ES-I3 (cell line): ENCODE measurements around the gene BACE1.
"Not testable (repeated sequence)": the region's sequence is repeated elsewhere in the genome, so short reads cannot be mapped to it uniquely, and the experiment has no call there.

ENCODE experiments used
- H3K36me3 ChIP-seq: 2 replicates; pipeline ENCODE4 v1.6.1; 2013; ENCODE audit warnings: mild to moderate bottlenecking, low read length, control low read depth, moderate library complexity; ENCODE audit not compliant: insufficient read depth
- H3K4me1 ChIP-seq: 2 replicates; pipeline ENCODE4 v1.6.1; 2013; ENCODE audit warnings: mild to moderate bottlenecking, control low read depth, low read length; ENCODE audit not compliant: insufficient read depth
- H3K9ac ChIP-seq: 2 replicates; pipeline ENCODE4 v1.6.1; 2013; ENCODE audit warnings: low read depth, mild to moderate bottlenecking, low read length, moderate library complexity
- H3K9me3 ChIP-seq: 2 replicates; pipeline ENCODE4 v1.6.1; 2013; ENCODE audit warnings: mild to moderate bottlenecking, low read length, moderate library complexity; ENCODE audit not compliant: control insufficient read depth, insufficient read depth

BACE1 gene

GRCh38 chr11:117278347-117278746 is 37.7 kb downstream of the BACE1 start:
- Histone ChIP-seq H3K36me3 (no peaks in the 10 kb centered on the region; the same call in 1 of the 2 replicates), H3K9ac (no peak overlapping the region), H3K9me3 (no peaks in the 10 kb centered on the region), H3K4me1 (peaks cover 14% of the 10 kb centered on the region; the same call in 1 of the 2 replicates)

DNA sequence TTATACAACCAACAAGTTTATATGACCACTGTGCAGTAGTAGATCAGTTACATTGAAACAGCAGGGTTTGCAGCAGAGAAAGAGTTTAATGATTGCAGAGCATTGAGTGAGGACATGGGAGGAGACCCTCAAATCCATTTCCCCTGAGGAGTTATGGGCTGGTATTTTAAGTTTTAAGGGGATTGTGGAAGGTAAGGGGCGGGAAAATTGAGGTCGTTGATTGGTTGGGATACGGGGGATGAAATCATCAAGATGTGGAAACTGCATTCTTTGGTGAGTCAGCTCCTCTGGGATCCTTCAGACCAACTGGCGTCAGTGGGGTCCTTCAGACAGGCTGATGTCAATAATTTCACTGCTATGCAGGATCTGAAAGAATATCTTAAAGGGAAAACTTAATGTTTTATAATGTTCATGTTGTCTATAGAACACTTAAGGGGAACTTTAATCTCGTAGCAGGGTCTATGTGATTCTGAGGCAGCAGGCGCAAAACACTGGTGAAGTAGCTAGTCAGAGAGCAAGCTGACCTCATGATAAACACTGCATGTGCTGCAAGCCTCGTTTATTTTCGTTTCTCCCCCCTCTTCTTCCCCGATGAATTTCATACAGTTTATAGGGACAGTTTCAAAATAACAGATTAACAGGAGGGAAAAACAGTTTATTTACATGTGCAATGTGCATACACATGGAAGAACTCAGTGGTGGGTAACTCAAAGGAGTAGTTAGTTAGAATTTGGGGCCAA is 42.3 kb downstream of the BACE1 start:
- Histone ChIP-seq H3K9me3 (no peaks in the 10 kb centered on the region), H3K4me1 (peaks cover 3% of the 10 kb centered on the region; the same call in 1 of the 2 replicates), H3K36me3 (no peaks in the 10 kb centered on the region), H3K9ac (no peak overlapping the region)

GRCh38 chr11:117272175-117272574 is 43.9 kb downstream of the BACE1 start:
- not testable (repeated sequence) for H3K9me3 ChIP-seq, H3K4me1 ChIP-seq, H3K36me3 ChIP-seq

GRCh38 chr11:117271208-117271607 is 44.8 kb downstream of the BACE1 start:
- H3K9me3 ChIP-seq: no peaks in the 10 kb centered on the region
- H3K4me1 ChIP-seq: no peaks in the 10 kb centered on the region
- no peaks in the 10 kb centered on the region for H3K36me3 ChIP-seq
- H3K9ac ChIP-seq: no peak overlapping the region

More at GRCh38 chr11:117272175-117272574, 43.9 kb downstream of the BACE1 start:
- not testable (repeated sequence) for H3K9ac ChIP-seq

DNA sequence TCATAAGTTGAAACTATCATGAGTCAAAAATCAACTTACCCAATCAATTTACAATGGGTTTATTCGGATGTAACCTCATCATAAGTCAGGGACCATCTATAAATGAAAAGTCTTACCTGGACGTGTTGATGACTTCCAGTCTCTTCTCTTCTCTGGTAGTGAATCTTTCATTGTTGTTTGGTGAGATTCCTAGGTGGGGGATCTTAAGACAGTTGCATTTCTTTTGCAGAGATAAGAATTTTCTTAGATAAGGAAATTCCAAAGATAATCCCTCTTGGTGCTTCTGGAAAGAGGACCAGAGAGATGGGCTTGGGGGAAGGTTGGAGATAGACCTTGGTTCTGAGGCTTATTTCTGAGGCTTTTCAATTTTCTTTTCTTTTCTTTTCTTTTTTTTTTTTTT is 46.2 kb downstream of the BACE1 start:
- Histone ChIP-seq H3K9me3 (no peaks in the 10 kb centered on the region), H3K9ac (no peak overlapping the region), H3K4me1 (no peaks in the 10 kb centered on the region), H3K36me3 (no peaks in the 10 kb centered on the region)

- no peaks in the 10 kb centered on the region for H3K4me1 ChIP-seq
- H3K9ac ChIP-seq: no peak overlapping the region
- H3K9me3 ChIP-seq: no peaks in the 10 kb centered on the region
- H3K36me3 ChIP-seq: no peaks in the 10 kb centered on the region
These were observed 50.3 kb downstream of the BACE1 start for GRCh38 chr11:117265745-117266144.

GRCh38 chr11:117264624-117265323 is 51.3 kb downstream of the BACE1 start:
- H3K9me3 ChIP-seq, H3K36me3 ChIP-seq, H3K9ac ChIP-seq, H3K4me1 ChIP-seq: not testable (repeated sequence)

- H3K4me1 ChIP-seq: no peaks in the 10 kb centered on the region
- H3K9me3 ChIP-seq: no peaks in the 10 kb centered on the region
- no peaks in the 10 kb centered on the region for H3K36me3 ChIP-seq
- H3K9ac ChIP-seq: no peak overlapping the region
These were observed 56.6 kb downstream of the BACE1 start for GRCh38 chr11:117259417-117259816.

GRCh38 chr11:117258576-117258975 is 57.5 kb downstream of the BACE1 start:
- H3K4me1 ChIP-seq: no peaks in the 10 kb centered on the region
- H3K36me3 ChIP-seq: no peaks in the 10 kb centered on the region
- no peaks in the 10 kb centered on the region for H3K9me3 ChIP-seq
- no peak overlapping the region for H3K9ac ChIP-seq

DNA sequence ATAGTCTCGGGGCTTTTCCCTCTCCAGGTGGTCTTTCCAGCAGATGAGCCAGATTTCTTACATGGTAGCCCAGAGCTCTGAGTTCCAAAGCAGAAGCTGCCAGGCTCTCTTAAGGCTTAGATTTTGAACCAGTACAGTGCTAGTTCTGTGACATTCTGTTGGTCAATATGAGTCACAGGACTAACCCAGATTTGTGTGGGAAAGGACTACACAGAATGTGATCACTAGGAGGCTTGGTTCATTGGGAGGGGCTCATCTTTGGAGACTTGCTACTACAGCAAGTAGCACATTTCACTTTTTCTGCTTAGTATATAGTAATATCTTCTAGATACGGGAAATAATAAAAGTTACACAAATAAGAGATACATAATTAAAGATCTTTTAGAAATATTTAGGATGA is 59.5 kb downstream of the BACE1 start:
- H3K9me3 ChIP-seq: no peaks in the 10 kb centered on the region
- H3K36me3 ChIP-seq: no peaks in the 10 kb centered on the region; the same call in 1 of the 2 replicates
- H3K9ac ChIP-seq: no peak overlapping the region
- H3K4me1 ChIP-seq: no peaks in the 10 kb centered on the region

- no peaks in the 10 kb centered on the region for H3K9me3 ChIP-seq
- no peaks in the 10 kb centered on the region for H3K4me1 ChIP-seq
- no peaks in the 10 kb centered on the region; the same call in 1 of the 2 replicates for H3K36me3 ChIP-seq
- H3K9ac ChIP-seq: no peak overlapping the region
These were observed 60.1 kb downstream of the BACE1 start for GRCh38 chr11:117255966-117256365.

GRCh38 chr11:117251506-117251905 is 64.5 kb downstream of the BACE1 start:
- Histone ChIP-seq H3K9me3 (no peaks in the 10 kb centered on the region), H3K4me1 (0 out of 2 replicates have a peak, but pooled peaks cover 4% of the 10 kb centered on the region), H3K36me3 (peaks cover 8% of the 10 kb centered on the region), H3K9ac (no peak overlapping the region; the same call in 1 of the 2 replicates)

DNA sequence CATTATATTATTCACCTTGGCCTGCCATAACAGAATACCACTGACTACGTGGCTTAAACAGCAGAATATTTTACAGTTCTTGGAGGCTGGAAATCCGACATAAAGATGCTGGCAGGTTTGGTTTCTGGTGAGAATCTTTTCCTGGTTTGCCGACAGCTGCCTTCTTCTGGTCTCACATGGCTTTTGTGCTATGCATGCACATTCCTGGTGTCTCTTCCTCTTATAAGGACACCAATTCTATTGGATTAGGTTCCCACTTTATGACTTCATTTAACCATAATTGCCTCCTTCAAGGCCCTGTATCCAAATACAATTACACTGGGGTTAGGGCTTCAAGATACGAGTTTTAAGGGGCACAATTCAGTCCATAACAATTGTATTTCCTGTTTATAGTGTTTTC is 66.5 kb downstream of the BACE1 start:
- H3K9me3 ChIP-seq: no peaks in the 10 kb centered on the region
- 0 out of 2 replicates have a peak, but pooled peaks cover 4% of the 10 kb centered on the region for H3K4me1 ChIP-seq
- peaks cover 8% of the 10 kb centered on the region for H3K36me3 ChIP-seq
- no peak overlapping the region for H3K9ac ChIP-seq

DNA sequence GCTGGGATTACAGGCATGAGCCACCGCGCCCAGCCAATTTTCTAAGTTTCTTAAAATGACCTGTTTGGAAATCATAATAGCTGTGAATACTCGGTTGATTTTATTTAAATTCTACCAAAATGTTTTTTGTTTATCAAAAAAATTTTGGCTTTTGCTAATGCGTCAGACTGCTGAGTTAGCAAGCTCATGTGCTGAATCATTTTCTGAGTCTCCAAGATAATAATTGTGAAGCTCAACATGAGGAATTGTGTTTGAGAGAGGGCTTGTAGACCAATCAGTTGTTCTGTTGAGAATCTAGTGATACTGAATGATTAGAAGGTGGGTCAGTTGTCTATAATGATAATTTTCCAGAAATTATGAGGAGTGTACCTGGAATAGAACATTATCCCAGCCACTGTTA is 67.7 kb downstream of the BACE1 start:
- H3K36me3 ChIP-seq: peaks cover 8% of the 10 kb centered on the region
- 0 out of 2 replicates have a peak, but pooled peaks cover 4% of the 10 kb centered on the region for H3K4me1 ChIP-seq
- no peak overlapping the region for H3K9ac ChIP-seq
- H3K9me3 ChIP-seq: no peaks in the 10 kb centered on the region

- H3K9me3 ChIP-seq: no peaks in the 10 kb centered on the region
- H3K36me3 ChIP-seq: peaks cover 3% of the 10 kb centered on the region
- H3K9ac ChIP-seq: no peak overlapping the region
- H3K4me1 ChIP-seq: no peaks in the 10 kb centered on the region
These were observed 76.8 kb downstream of the BACE1 start for GRCh38 chr11:117239295-117239694.
